ENCODE results near the gene ZNF862. TPM values are rescaled to one million over a fixed set of nuclear protein-coding genes. Genes with fewer than 3 reads are reported as not detected.

Gene ZNF862
- total and polyA plus RNA-seq, 4 experiments from 2014 or later, result 9.8 to 88.6 (median 47.4) TPM

DNA sequence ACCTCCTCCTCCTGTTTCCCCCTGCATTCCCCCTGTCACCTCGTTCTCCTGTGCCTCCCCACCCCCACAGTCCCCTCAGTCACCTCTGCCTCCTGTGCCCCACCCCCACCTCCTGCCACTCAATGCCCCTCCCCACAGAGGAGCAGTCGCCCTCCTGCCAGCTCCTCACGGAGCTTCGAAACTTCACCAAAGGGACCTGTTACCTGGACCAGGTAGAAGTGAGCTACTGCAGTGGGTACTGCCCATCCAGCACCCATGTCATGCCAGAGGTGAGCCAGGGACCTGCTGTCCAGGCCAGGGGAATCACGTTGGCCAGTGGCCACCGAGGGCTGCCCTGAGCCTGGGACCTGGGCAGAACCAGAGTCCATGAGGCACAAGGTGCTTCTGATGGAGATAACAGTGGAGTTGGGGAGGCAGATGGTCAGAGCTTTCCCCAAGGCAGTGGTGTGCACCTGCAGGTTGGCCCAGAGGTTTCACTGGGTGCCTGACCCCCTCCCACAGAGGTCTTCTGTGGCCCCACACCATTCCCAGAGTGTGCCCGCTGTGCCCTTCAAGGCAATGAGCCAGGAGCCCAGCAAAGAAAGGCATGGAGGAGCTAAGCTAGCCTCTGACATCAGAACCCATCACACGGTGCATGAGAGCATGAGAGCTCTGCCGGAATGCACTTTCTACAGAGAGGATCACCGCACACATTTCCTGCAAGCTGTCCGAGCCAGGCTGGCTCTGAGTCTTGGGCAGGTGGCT is 7.0 kb upstream of the ZNF862 start:
- H3K36me3 Mint-ChIP-seq, result no peaks in the 10 kb centered on the region
- peaks cover 9 to 16% of the 10 kb centered on the region in 2 donors for H3K27me3 Mint-ChIP-seq
- ChIA-PET CTCF (ENCODE audit: partially characterized antibody) (no interaction called here), POLR2A (ENCODE audit: partially characterized antibody) (no interaction called here)
- Histone ChIP-seq H3K9me3 (ENCODE audit: control insufficient read depth in 1 of 2, low read length in 2 of 2) (no peaks in the 10 kb centered on the region), H3K27me3 (ENCODE audit: insufficient read depth, low read length) (no peaks in the 10 kb centered on the region), H3K27ac (ENCODE audit: low read depth, low read length) (no peak overlapping the region), H3K4me1 (ENCODE audit: insufficient read depth, low read length) (no peaks in the 10 kb centered on the region), H3K4me3 (ENCODE audit: low read length in 2 of 2) (no peak overlapping the region), H3K36me3 (ENCODE audit: insufficient read depth, low read length) (no peaks in the 10 kb centered on the region)
- intact Hi-C loops (cut with micrococcal nuclease), result no loop called here
- DNase-seq, result no peak
- no peak overlapping the region for H3K27ac Mint-ChIP-seq
- H3K4me3 Mint-ChIP-seq, result no peak overlapping the region
- peaks cover 0 to 4% (median 0%) of the 10 kb centered on the region in 4 donors for H3K4me1 Mint-ChIP-seq
- no peaks in the 10 kb centered on the region for H3K9me3 Mint-ChIP-seq

DNA sequence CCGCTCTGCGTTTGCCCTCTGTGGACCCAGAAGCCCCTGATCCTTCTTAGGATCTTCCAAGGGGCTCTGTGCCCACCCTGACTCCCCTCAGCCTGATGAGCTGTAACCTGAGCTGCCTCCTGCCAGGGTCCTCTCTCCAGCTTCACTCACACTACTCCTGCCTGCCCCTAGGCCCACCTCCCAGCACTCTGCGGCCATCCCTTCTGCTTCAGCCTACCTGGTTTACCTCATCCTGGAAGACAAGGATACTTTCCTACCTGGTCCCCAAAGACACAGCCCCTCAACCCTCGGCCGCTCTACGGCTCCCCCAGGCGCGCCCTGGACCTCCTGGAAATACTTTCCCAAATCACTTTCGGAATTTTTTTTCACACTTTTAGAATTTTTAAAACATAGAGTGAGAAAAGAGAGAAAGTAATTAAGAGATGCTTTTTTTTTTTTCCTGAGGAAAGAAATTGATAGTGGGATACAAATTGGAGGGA is 6.4 kb upstream of the ZNF862 start:
- Histone ChIP-seq H3K27ac (ENCODE audit: low read depth, low read length) (no peak overlapping the region), H3K9me3 (ENCODE audit: control insufficient read depth in 1 of 2, low read length in 2 of 2) (no peaks in the 10 kb centered on the region), H3K4me1 (ENCODE audit: insufficient read depth, low read length) (no peaks in the 10 kb centered on the region), H3K27me3 (ENCODE audit: insufficient read depth, low read length) (no peaks in the 10 kb centered on the region), H3K4me3 (ENCODE audit: low read length in 2 of 2) (no peak overlapping the region), H3K36me3 (ENCODE audit: insufficient read depth, low read length) (no peaks in the 10 kb centered on the region)
- peaks cover 0 to 4% (median 0%) of the 10 kb centered on the region in 4 donors for H3K4me1 Mint-ChIP-seq
- no peak overlapping the region for H3K4me3 Mint-ChIP-seq
- DNase-seq, result no peak
- POLR2A ChIA-PET (ENCODE audit: partially characterized antibody), result no interaction called here
- intact Hi-C loops (cut with micrococcal nuclease), result no loop called here
- CTCF ChIA-PET (ENCODE audit: partially characterized antibody), result no interaction called here
- no peak overlapping the region for H3K27ac Mint-ChIP-seq
- H3K36me3 Mint-ChIP-seq, result no peaks in the 10 kb centered on the region
- no peaks in the 10 kb centered on the region for H3K9me3 Mint-ChIP-seq
- H3K27me3 Mint-ChIP-seq, result peaks cover 9 to 16% of the 10 kb centered on the region in 2 donors

DNA sequence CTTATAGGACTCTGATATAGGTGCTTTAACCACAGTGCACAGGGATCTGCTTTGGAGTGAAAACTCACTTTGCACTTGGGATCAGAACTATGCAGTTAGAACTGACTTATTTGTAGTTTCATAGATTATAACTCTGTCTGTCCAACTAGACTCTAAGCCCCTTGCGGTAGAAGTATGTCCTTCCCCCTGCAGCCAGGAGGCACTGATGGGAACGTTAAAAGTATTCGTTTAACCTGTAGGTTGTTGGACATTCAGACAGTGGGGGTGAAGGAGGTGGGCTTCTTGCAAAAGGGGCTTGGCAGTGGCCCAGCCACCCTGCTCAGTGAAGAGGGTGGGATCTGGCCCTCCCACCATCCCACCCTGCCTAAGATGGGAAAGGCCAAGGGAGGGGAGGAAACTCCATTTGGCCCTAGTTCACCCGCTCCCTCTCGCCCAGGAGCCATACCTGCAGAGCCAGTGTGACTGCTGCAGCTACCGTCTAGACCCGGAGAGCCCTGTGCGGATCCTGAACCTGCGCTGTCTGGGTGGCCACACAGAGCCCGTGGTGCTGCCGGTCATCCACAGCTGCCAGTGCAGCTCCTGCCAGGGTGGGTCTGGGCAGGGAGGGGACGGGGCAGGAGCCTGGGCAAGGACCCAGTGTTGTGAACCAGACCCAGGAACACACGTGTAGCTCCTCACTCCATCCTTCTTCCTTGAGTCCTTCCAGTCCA is 5.7 kb upstream of the ZNF862 start:
- no peaks in the 10 kb centered on the region for H3K27me3 ChIP-seq (ENCODE audit: insufficient read depth, low read length)
- H3K27me3 Mint-ChIP-seq, result peaks cover 9 to 16% of the 10 kb centered on the region in 2 donors
- no peaks in the 10 kb centered on the region for H3K36me3 Mint-ChIP-seq
- ChIA-PET CTCF (ENCODE audit: partially characterized antibody) (interaction anchor here (0.7 kb wide), 1 partner anchor 561 kb away, joined by 3 read pairs; no protein-coding TSS in a partner anchor), POLR2A (ENCODE audit: partially characterized antibody) (no interaction called here)
- H3K4me1 Mint-ChIP-seq, result peaks cover under 1 to 2% (median under 1%) of the 10 kb centered on the region in 4 donors
- H3K4me1 ChIP-seq (ENCODE audit: insufficient read depth, low read length), result no peaks in the 10 kb centered on the region
- no peak overlapping the region for H3K27ac Mint-ChIP-seq
- no peaks in the 10 kb centered on the region for H3K9me3 Mint-ChIP-seq
- H3K9me3 ChIP-seq (ENCODE audit: control insufficient read depth in 1 of 2, low read length in 2 of 2), result no peaks in the 10 kb centered on the region
- no peak for DNase-seq
- H3K27ac ChIP-seq (ENCODE audit: low read depth, low read length), result no peak overlapping the region
- H3K4me3 ChIP-seq (ENCODE audit: low read length in 2 of 2), result no peak overlapping the region
- intact Hi-C loops (cut with micrococcal nuclease), result no loop called here
- no peak overlapping the region for H3K4me3 Mint-ChIP-seq
- H3K36me3 ChIP-seq (ENCODE audit: insufficient read depth, low read length), result no peaks in the 10 kb centered on the region

DNA sequence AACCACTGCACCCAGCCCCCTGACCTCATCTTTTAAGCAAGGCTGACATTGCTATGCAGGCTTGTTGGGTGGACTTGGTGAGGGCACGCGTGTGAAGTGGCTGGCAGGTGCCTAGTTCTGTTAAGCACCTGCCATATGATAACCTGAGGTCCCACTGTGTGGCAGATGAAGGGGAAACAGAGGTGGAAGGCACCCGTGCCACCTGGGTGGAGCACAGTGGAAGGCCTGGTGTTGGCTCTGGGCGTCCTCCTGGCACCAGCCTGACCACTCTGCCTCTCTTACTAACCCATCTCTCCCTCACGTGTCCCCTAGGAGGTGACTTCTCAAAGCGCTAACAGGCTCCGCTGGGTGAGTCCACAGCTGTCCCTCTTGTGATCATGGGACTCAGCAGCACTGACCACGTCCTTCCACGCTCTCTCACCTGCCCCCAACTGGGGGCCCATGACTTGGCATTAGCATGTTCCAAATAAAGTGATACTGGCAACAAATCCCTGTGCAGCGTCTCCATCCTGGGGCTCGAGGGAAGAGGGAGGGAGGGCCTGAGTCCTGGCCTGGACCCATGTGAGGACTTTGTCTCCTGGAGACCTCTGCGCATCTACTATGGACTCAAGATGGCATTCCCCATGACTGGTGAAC is 4.6 kb upstream of the ZNF862 start:
- Mint-ChIP-seq H3K36me3 (peaks cover 0 to 5% of the 10 kb centered on the region in 2 donors), H3K4me1 (peaks cover 5 to 10% (median 8%) of the 10 kb centered on the region in 4 donors), H3K9me3 (no peaks in the 10 kb centered on the region), H3K27ac (no peak overlapping the region), H3K4me3 (no peak overlapping the region), H3K27me3 (peaks cover 9 to 14% of the 10 kb centered on the region in 2 donors)
- Histone ChIP-seq H3K4me3 (ENCODE audit: low read length in 2 of 2) (no peak overlapping the region), H3K36me3 (ENCODE audit: insufficient read depth, low read length) (no peaks in the 10 kb centered on the region), H3K4me1 (ENCODE audit: insufficient read depth, low read length) (peaks cover 5% of the 10 kb centered on the region), H3K27me3 (ENCODE audit: insufficient read depth, low read length) (no peaks in the 10 kb centered on the region), H3K27ac (ENCODE audit: low read depth, low read length) (no peak overlapping the region), H3K9me3 (ENCODE audit: control insufficient read depth in 1 of 2, low read length in 2 of 2) (no peaks in the 10 kb centered on the region)
- no peak for DNase-seq
- CTCF ChIA-PET (ENCODE audit: partially characterized antibody), result interaction anchor here (1.0 kb wide), 1 partner anchor 50 kb away, joined by 3 read pairs; no protein-coding TSS in a partner anchor
- intact Hi-C loops (cut with micrococcal nuclease), result no loop called here
- POLR2A ChIA-PET (ENCODE audit: partially characterized antibody), result interaction anchor here (1.3 kb wide), 1 partner anchor 34 kb away, joined by 3 read pairs; no protein-coding TSS in a partner anchor

DNA sequence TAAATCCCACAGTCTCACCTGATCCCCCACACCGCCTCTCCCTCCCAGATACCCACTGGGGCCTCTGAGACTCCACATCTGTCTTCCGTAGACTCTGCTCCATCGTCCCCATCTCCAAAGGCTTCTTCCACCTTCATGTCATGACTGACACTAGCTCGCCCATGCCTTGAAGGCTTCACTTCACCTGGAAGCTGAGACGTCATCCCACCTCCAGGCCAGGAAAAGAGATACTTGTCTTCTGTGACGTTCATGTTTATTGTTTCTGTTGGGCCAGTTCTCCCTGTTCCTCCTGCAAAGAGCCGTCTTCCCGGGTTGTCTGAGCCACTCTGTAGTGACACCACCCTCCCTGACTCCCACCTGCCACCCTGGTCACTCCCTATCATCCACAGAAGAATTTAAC is 3.6 kb upstream of the ZNF862 start:
- Mint-ChIP-seq H3K4me1 (peaks cover 14 to 19% (median 17%) of the 10 kb centered on the region in 4 donors), H3K9me3 (no peaks in the 10 kb centered on the region), H3K36me3 (peaks cover 0 to 5% of the 10 kb centered on the region in 2 donors), H3K27me3 (peaks cover 9 to 14% of the 10 kb centered on the region in 2 donors), H3K27ac (no peak overlapping the region), H3K4me3 (no peak overlapping the region)
- H3K27ac ChIP-seq (ENCODE audit: low read depth, low read length), result no peak overlapping the region
- intact Hi-C loops (cut with micrococcal nuclease), result no loop called here
- H3K4me1 ChIP-seq (ENCODE audit: insufficient read depth, low read length), result peaks cover 13% of the 10 kb centered on the region
- ChIA-PET POLR2A (ENCODE audit: partially characterized antibody) (interaction anchor here (1.3 kb wide), 1 partner anchor 33 kb away, joined by 3 read pairs; no protein-coding TSS in a partner anchor), CTCF (ENCODE audit: partially characterized antibody) (interaction anchor here (1.0 kb wide), 1 partner anchor 49 kb away, joined by 3 read pairs; no protein-coding TSS in a partner anchor)
- no peak overlapping the region for H3K4me3 ChIP-seq (ENCODE audit: low read length in 2 of 2)
- H3K36me3 ChIP-seq (ENCODE audit: insufficient read depth, low read length), result no peaks in the 10 kb centered on the region
- no peaks in the 10 kb centered on the region for H3K27me3 ChIP-seq (ENCODE audit: insufficient read depth, low read length)
- no peaks in the 10 kb centered on the region for H3K9me3 ChIP-seq (ENCODE audit: control insufficient read depth in 1 of 2, low read length in 2 of 2)
- DNase-seq, result no peak

DNA sequence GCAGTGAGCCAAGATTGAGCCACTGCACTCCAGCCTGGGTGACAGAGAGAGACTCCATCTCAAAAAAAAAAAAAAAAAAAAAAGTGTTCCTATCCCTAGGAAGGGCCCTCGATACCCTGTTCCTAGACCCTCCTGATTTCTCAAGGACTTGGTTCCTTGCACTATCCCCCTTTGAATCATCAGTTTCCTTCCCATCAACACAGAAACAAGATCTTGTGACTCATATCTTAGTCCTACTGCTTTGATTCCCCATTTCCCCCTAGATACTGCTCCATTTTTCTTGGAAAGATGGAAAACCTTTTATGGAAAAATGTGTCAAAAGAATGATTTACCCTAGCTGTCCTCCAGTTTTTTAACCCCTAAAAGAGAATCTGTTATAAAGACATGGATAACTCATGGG is 1.7 kb upstream of the ZNF862 start:
- ChIA-PET POLR2A (ENCODE audit: partially characterized antibody) (no interaction called here), CTCF (ENCODE audit: partially characterized antibody) (no interaction called here)
- intact Hi-C loops (cut with micrococcal nuclease), result no loop called here
- Histone ChIP-seq H3K27ac (ENCODE audit: low read depth, low read length) (no peak overlapping the region), H3K27me3 (ENCODE audit: insufficient read depth, low read length) (no peaks in the 10 kb centered on the region), H3K4me3 (ENCODE audit: low read length in 2 of 2) (no peak overlapping the region), H3K36me3 (ENCODE audit: insufficient read depth, low read length) (no peaks in the 10 kb centered on the region), H3K9me3 (ENCODE audit: control insufficient read depth in 1 of 2, low read length in 2 of 2) (no peaks in the 10 kb centered on the region), H3K4me1 (ENCODE audit: insufficient read depth, low read length) (peaks cover 16% of the 10 kb centered on the region)
- Mint-ChIP-seq H3K36me3 (peaks cover 0 to 7% of the 10 kb centered on the region in 2 donors), H3K4me1 (peaks cover 20 to 33% (median 30%) of the 10 kb centered on the region in 4 donors), H3K27me3 (peaks cover 9 to 14% of the 10 kb centered on the region in 2 donors), H3K27ac (no peak overlapping the region), H3K9me3 (no peaks in the 10 kb centered on the region), H3K4me3 (peak overlapping the region in 1 of 8 donors; percentile 41)
- no peak for DNase-seq

Data from CD4-positive, alpha-beta memory T cell (primary cell).